Inflammatory macrophage (primary cell): ENCODE results near the gene TPX2.

Experiments
- DNase-seq, 2 donors: peaks; one replicate each; pipeline ENCODE4 v3.0.0-alpha.2; 2020 to 2022
- total RNA-seq, 18 experiments: gene quantifications; one replicate each; lab custom pipeline; 2026; ENCODE audit warnings: mixed read lengths in 6 of 18, inconsistent platforms in 2 of 18; lab: John Stamatoyannopoulos, UW

Gene TPX2, protein sequence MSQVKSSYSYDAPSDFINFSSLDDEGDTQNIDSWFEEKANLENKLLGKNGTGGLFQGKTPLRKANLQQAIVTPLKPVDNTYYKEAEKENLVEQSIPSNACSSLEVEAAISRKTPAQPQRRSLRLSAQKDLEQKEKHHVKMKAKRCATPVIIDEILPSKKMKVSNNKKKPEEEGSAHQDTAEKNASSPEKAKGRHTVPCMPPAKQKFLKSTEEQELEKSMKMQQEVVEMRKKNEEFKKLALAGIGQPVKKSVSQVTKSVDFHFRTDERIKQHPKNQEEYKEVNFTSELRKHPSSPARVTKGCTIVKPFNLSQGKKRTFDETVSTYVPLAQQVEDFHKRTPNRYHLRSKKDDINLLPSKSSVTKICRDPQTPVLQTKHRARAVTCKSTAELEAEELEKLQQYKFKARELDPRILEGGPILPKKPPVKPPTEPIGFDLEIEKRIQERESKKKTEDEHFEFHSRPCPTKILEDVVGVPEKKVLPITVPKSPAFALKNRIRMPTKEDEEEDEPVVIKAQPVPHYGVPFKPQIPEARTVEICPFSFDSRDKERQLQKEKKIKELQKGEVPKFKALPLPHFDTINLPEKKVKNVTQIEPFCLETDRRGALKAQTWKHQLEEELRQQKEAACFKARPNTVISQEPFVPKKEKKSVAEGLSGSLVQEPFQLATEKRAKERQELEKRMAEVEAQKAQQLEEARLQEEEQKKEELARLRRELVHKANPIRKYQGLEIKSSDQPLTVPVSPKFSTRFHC
- 12.9 to 63.1 (median 36.0) reads per million in 18 experiments for total RNA-seq

DNA sequence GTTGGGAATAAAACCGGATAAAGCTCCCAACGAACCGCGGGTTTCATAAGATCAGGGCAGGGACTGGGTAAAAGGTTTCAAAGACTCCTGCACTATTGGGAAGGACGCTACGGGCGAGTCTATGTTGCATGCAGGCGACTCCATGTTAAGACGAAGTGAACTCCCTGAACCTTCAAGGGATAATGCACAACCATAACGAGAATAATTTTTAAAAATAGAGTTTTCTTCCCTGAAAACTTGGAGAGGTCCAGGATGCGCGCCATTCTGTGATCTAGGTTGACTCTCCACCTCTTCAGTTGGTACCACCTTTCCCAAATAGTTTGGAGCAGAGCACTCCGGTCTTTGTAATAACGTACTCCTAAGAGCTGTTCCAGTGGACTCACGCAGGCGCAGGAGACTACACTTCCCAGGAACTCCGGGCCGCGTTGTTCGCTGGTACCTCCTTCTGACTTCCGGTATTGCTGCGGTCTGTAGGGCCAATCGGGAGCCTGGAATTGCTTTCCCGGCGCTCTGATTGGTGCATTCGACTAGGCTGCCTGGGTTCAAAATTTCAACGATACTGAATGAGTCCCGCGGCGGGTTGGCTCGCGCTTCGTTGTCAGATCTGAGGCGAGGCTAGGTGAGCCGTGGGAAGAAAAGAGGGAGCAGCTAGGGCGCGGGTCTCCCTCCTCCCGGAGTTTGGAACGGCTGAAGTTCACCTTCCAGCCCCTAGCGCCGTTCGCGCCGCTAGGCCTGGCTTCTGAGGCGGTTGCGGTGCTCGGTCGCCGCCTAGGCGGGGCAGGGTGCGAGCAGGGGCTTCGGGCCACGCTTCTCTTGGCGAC is at the start of gene TPX2:
Gene TPX2, plus strand, starts transcription at position 562 of the 821 bp plus-strand sequence. CDS start 18,187 bp downstream, outside the sequence.
- DNase-seq = peak; percentile 95 to 96

DNA sequence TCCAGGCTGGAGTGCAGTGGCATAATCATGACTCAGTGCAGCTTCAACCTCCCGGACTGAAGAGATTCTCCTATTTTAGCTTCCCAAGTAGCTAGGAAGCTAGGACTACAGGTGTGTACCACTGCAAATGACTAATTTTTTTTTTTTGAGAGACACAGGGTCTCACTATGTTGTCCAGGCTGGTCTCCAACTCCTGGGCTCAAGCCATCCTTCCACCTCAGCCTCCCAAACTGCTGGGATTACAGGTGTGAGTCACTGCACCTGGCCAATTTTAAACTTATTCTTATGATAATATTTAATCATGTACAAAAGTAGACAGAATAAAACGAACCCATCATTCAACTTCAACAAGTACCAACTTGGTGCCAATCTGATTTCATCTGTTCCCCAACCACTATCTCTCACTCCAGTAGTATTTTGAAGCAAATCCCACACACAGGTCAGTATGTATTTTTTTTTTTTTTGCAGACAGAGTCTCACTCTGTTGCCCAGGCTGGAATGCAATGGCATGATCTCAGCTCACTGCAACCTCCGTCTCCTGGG is 48.9 kb upstream of the TPX2 start:
- no peak for DNase-seq

DNA sequence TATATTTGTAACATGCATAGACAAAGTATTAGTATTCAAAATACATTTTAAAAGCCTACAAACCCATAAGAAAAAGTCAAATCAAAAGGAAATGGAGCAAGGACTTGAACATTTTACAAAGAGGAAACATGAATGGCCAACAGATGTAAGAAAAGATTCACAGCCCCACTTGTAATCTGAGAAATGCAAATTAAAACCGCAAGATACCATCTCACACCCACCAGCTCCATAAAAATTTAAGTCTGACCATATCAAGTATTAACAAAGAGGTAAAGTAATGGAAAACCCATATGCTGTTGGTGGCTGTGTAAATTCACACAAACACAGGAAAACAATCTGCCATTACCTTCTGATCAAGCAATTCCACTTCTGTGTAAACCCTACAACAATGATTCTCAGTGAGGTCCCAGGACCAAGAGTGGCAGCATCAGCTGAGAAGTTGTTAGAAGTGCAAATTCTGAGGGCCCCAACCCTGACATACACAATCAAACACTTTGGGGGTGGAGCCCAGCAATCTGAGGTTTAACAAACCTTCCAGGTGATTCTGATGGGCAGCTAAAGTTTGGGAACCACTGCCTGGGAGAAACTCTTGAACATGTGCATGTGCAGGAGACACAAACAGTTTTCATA is 47.3 kb upstream of the TPX2 start:
- no peak for DNase-seq

DNA sequence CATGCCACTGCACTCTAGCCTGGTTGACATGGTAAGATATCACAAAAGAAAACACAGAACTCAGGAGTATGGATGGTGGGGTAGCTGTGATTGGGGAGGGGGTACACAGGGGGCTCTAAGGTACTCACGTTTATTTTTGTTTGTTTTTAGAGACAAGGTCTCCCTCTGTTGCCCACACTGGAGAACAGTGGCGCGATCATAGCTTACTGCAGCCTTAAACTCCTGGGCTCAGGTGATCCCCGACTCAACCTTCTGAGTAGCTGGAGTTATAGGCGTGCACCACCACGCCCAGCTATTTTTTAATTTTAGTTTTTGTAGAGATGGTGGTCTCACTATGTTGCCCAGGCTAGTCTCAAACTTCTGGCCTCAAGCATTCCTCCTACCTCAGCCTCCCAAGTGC is 45.7 kb upstream of the TPX2 start:
- no peak for DNase-seq

DNA sequence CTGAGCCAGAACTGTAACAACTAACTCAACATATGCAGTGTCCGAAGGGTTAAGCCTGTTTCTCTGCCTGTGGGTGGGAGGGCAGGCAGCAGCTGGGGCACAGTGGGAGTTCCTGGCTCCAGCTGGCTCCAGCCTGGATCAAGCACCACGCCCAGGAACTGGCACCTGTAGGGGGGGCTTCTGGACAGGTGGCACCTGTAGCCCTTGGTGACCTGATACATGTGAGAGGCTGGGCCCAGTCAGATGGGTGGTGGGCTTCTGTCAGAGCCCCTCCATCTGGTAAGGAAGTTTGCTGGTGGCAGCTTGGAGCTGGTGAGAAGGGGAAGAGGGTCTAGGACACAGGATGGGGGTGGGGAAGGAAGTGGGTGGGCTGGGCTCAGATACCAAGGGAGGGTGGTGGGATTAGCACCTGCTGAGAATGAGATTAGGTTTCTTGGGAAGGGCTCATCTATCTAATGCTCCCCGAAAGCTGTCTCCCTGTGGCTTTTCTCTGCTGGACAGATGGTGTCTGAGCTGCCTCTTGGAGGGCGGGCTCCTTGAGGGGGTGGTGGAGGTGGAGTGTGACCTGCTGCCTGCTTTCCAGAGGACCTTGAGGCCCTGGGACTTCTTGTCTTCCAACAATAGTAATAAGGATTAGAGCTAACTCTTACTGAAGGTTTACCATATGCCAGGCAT is 45.0 kb upstream of the TPX2 start:
- DNase-seq = peak in 1 of 2 donors; percentile 38

DNA sequence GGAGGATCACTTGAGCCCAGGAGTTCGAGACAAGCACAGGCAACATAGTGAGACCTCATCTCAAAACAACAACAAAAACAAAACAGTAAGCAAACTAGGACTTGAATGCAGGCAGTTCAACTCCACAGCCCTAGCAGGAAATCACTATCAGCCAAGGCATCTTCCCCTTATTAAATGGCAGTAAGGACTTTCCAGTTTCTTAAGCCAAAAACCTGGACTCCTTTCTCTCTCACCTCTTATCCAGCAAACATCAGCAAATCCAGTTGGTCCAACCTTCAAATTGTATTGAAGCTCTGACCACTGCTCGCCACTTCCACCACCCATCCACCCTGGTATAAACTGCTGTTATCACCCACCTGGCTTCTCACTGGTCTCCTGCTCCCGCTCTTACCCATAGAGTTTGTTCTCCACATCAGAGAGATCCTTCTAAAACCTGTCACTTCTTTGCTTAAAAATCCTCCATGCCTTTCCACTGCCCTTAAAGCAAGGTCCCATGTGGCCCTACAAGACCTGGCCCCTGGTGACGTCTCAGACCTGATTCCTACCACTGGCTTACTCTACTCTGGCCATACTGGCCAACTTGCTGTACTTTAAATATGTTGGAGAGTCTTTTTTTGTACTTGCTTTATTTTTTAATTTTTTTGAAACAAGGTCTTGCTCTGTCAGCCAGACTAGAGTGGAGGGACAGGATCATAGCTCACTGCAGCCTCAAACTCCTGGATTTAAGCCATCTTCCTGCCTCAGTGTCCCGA is 44.1 kb upstream of the TPX2 start:
- DNase-seq = no peak

DNA sequence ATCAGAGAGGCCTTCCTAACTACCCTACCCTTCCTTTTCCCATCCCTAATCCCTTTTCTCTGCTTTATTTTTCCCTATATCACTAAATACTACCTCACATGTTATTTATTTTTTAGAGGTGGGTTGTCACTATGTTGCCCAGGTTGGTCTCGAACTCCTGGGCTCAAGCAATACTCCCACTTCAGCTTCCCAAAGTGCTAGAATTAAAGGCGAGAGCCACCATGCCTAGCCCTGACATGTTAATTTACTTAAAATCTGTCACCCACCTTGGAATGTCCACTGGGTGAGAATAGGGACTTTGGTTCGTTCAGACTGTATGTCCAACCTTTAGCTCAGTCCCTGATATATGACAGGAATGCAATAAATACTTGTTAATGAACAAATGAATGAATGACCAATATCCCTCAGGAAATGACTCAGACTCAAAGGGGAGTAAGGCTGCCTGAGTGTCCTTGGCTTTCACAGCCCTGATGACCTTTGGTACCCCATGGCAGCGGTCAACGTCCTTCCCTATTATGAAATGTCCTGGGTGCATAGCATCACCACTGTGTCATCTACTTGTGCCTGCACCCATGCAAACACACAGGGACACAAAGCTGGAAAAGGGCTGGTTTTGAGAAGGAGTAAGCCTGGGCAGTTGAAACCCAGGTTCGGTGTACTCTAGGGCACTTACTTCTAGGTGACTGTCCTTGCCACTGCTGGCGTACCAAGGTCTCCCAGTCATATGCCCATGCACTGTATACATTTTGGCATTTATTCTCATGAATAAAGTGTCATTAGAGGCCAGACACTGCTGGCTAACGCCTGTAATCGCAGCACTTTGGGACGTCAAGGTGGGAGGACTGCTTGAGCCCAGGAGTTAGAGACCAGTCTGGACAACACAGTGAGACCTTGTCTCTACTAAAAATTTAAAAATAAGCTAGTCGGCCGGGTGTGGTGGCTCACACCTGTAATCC is 43.0 kb upstream of the TPX2 start:
- peak; percentile 89 to 94 for DNase-seq

DNA sequence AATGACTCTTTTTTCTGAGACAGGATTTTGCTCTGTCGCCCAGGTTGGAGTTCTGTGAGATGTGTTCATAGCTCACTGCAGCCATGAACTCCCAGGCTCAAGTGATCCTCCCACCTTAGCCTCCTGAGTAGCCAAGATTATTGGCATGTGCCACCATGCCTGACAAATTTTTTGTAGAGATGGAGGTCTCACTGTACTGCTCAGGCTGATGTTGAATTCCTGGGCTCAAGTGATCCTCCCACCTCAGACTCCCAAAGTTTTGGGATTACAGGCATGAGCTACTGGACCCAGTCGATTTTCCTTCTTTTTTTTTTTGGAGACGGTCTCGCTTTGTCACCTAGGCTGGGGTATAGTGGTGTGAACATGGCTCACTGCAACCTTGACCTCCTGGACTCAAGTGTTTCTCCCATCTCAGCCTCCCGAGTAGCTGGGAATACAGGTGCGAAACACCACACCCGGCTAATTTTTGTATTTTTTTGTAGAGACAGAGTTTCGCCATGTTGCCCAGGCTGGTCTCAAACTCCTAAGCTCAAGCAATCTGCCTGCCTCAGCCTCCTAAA is 40.8 kb upstream of the TPX2 start:
- DNase-seq = no peak

DNA sequence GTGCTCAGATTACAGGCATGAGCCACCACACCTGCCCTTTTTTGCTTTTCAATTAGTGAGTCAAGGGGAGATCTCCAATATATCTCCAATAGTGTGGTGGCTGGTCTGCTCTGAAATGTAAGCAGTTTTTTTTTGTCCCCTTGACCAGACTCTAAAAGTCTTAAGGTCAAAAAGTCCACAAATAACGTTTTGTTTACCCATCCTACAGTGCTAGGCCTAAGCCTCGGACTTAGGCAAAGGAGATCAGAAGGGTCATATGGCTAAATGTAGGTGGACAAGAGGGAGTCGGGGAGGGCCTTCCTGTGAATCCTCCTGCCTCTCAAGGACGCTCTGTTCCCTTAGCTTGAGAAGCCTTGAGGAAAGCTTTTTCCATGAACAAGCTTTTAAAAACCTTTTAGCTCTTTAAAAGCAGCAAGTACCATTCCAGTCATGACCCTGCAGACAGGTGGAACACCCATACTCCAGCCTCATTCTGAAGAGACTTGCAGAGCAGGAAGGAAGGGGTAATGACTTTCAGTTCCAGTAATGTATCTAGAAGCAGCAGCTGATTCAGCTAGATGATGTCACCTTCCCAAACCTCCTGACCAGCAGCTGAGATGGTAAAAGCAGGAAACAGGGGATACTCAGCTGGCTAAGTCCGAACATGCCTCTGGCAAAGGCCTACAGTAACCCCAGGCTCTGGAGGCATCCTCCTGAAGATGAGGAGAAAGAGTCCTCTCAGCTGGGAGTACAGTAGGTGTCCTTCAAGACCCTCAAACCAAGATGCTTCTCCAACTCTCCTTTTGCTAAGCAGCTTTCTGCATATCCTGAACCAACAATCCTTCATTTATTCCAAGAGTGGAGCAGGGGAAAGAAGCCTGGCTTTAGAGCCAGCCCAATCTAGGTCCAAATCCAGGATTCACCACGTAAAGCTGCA is 40.0 kb upstream of the TPX2 start:
- DNase-seq = peak; percentile 93 to 96

DNA sequence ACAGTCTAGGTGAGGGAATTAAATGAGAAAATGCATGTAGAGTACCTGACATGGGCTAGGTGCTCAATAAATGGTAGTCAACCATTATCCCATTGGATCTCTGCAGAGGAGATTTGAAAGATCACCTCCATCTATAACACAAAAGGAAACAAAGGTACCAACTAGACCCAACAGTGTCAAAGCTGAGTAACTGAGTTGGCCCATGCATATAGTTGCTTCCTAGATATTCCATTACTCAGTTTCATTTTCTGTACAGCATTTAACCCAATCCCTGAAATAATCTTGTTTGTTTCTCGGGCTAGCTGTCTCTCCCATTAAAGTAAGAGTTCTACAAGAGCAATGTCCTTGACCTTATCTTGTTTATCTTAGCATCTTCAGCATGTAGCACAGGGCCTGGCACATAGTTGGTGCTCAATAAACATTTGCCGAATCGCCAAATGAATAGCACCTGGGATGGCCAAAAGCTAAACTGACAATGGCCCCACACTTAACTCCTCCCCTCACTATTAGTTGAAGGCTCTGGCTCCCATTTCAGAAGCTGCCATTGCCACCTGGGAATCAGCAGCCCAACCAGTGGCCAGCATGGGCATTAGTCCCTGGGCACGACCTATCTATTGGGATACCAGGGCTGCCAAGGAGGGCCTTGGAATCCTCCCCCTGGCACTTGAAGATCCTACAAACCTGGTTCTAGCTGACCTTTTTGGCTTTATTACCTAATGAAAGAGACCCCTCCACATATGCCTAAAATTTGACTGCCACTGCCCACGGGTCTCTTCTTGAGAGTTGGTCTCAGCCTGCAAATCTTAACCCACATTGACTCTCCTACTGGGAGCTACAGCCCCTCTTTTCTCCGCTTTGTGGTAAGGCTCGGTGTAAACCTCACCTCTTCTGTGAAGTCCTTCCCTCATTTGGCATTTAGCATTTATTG is 39.0 kb upstream of the TPX2 start:
- DNase-seq = no peak

DNA sequence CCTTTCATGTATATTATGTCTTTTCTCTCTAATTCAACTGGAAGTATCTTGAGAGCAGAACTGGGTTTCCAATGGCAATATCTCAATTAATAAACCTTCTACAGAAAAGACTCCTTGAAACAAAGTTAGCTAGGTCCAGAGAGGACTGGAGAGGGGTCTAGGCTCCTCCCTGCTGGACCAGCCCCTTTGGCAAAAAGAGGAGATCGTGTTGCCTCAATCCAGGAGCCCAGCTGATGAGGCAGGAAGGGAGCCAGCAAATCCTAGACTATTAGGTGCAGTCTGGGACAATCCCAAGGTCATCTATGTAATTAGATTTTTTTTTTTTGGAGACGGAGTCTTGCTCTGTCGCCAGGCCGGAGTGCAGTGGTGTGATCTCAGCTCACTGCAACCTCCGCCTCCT is 38.3 kb upstream of the TPX2 start:
- no peak for DNase-seq

DNA sequence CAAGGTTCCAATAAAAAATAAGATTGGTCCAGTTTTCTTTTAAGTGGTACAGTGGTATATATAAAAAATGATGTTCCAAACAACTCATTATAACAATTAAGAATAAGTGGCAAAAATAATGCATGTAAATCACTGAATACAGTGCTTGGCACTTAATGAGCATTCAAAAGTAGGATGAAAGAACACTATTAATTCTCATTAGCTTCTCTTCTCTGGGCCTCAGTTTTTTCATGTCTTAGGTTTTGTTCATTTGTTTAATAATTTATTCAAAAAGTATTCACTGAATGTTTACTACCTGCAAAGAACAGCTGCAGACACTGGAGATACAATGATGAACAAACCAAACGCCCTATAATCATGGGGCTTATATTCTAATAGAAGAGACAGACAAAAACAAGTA is 37.5 kb upstream of the TPX2 start:
- DNase-seq = no peak

DNA sequence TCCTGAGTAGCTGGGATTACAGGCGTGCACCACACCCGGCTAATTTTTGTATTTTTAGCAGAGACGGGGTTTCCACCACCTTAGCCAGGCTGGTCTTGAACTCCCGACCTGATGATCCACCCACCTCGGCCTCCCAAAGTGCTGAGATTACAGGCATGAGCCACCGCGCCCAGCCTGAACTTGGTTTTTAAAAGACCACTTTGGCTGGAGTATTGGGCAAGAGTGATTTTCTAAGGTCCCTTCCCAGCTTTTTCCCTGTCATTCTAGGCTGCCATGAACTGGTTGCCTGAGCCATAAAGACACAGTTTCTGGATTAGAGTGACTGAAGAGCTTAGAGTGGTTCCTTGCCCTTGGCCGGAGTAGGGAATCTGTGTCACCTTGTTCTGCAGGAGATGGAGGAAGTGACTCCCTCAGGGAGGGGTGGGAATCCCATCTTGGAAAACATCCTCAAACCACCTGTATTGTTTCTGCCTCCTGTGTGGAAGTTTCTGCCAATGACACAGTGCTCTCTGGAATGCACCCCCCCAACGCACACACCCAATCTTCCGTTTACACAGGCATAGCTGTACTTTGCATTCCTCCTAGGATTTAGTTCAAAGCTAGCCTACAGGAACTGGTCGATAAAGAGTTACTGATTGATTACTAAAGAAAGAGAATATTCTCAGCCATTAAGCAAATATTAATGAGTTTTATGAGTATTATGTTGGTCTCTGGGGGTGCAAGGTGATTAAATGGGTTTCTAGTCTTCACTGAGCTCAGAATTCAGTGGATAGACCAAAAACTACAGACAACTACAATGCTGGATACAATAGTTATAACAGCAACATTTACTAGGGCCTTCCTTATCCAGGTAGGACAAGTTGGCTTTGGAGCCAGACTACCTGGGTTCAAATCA is 34.6 kb upstream of the TPX2 start:
- DNase-seq = no peak

DNA sequence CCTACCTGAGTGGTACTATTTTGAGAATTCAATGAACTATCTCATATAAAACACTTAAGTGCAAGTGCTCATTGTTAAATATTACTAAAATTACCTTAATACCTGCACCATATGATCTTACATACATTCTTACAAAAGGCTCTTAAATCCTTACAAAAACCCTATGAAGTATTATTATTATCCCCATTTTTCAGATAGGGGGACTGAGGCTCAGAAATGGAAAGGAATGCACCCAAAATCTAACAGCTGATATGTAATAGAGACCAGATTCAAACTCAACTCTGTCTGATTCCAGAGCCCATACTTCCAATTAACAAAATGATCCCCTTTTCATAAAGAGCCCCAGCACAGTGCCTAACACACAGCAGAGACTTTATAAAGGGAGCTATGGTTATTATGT is 33.9 kb upstream of the TPX2 start:
- DNase-seq = no peak

DNA sequence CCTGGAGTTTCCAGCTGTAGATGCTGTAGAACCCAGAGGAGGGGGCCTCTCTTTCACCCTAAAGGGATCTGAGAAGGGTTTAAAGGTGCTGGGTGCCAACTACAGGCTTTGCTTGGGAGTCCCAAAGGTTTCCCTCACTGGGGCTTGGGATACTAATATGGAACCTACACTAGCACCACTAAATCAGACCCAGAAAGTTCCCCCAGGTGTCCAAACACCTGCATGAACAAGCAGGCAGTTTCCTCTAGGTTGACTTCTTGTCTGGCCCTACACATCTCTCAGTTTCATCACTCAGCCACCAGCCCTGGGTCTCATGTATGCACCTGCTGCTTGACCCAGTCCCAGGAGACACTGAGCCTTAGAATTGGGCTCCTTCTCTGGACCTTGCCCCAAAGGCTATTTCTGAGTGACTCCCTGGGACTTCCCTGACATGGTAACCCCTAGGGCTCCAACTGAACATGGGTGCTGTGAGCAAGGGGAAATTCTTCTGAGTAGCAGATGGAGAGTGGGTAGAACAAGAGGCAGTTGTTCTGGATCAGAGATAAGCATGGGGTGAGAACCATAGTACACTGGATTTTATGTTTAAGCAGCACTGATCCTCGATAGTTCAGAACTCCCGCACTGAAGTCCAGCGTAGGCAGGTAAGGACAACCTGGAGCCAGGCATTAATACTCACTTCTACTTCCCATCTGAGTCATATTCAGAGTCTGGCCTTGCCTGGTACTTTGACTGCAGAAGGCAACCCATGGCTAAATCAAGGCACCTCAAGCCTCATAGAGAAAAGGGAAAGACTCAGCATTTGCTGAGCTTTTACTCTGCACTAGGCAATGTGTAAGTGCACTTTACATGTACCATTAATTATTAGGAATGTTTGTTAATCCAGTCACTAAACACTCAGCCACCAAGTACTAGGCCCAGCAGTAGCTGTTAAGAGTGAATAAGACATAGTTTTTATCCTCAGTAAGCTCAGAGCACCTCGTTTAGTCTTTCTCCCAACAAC is 33.2 kb upstream of the TPX2 start:
- DNase-seq = no peak
